HCT116 (cell line): Measurements from ENCODE around the gene GHRHR.

Source experiments
- CTCF ChIP-seq, 3 experiments: fragments of 200-600 bp in 1 of 3; sonication (generic) in 1 of 3; IDR thresholded peaks in 2 of 3; conservative IDR thresholded peaks in 1 of 3; 2 replicates each; pipeline ENCODE4 v1.5.1; 2012 to 2017; ENCODE audit warnings: low read depth in 2 of 3, low read length in 2 of 3, antibody characterized with exemption in 1 of 3, borderline replicate concordance in 1 of 3, control low read depth in 1 of 3, mild to moderate bottlenecking in 1 of 3, mixed read lengths in 1 of 3, mixed run types in 1 of 3, moderate library complexity in 1 of 3; ENCODE audit not compliant: insufficient read depth in 1 of 3
- EZH2 ChIP-seq: fragments of 200-600 bp; sonication (generic); IDR thresholded peaks from 2 replicates; pipeline ENCODE4 v1.6.1; 2017; ENCODE audit warnings: antibody characterized with exemption, mixed run types
- POLR2A ChIP-seq: IDR thresholded peaks from 2 replicates; pipeline ENCODE4 v1.7.0; 2011; ENCODE audit warnings: borderline replicate concordance; ENCODE audit not compliant: insufficient read depth, insufficient read length; ENCODE audit errors: extremely low read depth
- ZBTB33 ChIP-seq: IDR thresholded peaks from 2 replicates; pipeline ENCODE4 v1.6.1; 2011; ENCODE audit warnings: mild to moderate bottlenecking, low read length, moderate library complexity; ENCODE audit not compliant: insufficient replicate concordance; ENCODE audit errors: extremely low read depth
- ZNF274 ChIP-seq: fragments of 200-500 bp; sonication (Bioruptor generic); IDR thresholded peaks from 2 replicates; pipeline ENCODE4 v1.6.1; 2014; ENCODE audit warnings: mild to moderate bottlenecking, low read depth, low read length, inconsistent platforms

GRCh38 chr7:30915751-30916150, 48.0 kb upstream of the GHRHR start:
- TF ChIP-seq POLR2A (no peak), CTCF (IDR thresholded peaks at IDR 0.05 in 2 of 3, conservative IDR thresholded peaks at IDR 0.05 in 1 of 3; ENCODE audit: borderline replicate concordance in 1 of 3, insufficient read depth in 1 of 3, low read depth in 2 of 3, low read length in 2 of 3) (no peak), ZNF274 (no peak), ZBTB33 (no peak), EZH2 (no peak)
